Stimulated activated effector memory CD8-positive, alpha-beta T cell treated with anti-CD3 and anti-CD28 coated beads, Interleukin-12 subunit alpha, Interleukin-12 subunit beta, amount 100 ng/mL, for 72 hours (primary cell): Measurements from ENCODE around the gene PSD.

ENCODE experiments used
- ATAC-seq: fragments of 150-1000 bp; cut with Tn5 transposase; 2 replicates; pipeline ENCODE4 v1.10.0; 2021
- DNase-seq, 2 donors: peaks; one replicate each; pipeline ENCODE4 v3.0.0; 2021 to 2022; ENCODE audit warnings: low spot score in 2 of 2
- H3K27ac Mint-ChIP-seq: one replicate; pipeline ENCODE4 v1.8.0; 2022; ENCODE audit warnings: mild to moderate bottlenecking, mixed read lengths
- H3K36me3 Mint-ChIP-seq: one replicate; pipeline ENCODE4 v1.8.0; 2022; ENCODE audit warnings: mild to moderate bottlenecking, mixed read lengths
- H3K4me1 Mint-ChIP-seq: one replicate; pipeline ENCODE4 v1.8.0; 2022; ENCODE audit warnings: mixed read lengths
- H3K4me3 Mint-ChIP-seq: one replicate; pipeline ENCODE4 v1.8.0; 2022; ENCODE audit warnings: mild to moderate bottlenecking, mixed read lengths
- H3K9me3 Mint-ChIP-seq: one replicate; pipeline ENCODE4 v1.8.0; 2022; ENCODE audit warnings: mixed read lengths

The PSD gene

DNA sequence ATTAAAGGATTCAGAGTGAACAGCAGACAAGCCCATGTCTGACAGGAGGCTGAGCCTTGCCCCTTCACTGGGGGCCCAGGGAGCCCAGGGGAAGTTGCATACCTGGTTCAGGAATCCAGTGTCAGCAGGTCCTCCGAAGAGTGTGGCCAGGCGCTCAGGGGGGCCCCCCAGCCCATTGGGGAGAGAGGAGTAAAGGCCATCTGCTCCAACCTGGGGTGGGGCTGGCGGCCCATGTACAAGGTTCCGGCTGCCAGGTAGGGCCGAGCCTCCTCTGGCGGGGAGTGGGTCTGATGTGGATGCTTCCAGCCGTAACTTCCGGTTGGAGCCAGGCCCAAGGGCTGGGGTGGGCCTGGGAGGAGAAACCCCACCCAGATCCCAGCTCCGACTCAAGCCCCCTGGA lies 2.3 kb downstream of the PSD start:
- H3K27ac Mint-ChIP-seq, result no peak overlapping the region
- no peak for DNase-seq
- H3K4me1 Mint-ChIP-seq, result peaks cover 38% of the 10 kb centered on the region
- no peak for ATAC-seq
- H3K4me3 Mint-ChIP-seq, result no peak overlapping the region
- H3K36me3 Mint-ChIP-seq, result peaks cover 17% of the 10 kb centered on the region
- no peaks in the 10 kb centered on the region for H3K9me3 Mint-ChIP-seq

DNA sequence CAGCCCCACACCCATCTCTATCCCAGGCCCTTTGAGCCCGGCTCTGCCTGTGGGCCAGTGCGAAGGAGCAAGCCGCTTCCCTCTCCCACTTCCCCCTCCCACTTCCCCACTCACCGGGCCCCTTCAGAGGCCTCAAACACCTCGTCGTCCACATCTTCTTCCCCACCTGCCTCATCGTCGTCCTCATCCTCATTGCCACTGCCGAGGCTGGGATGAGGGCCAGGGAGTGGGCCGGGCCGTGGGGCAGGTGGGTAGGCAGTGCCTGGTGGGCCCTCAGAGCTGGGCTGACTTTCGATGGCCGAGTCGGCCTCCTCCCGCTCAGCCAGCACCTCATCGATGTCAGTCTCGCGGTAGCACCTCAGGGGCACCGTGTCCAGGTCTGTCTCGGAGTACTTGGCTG lies 3.8 kb downstream of the PSD start:
- DNase-seq (no peak), ATAC-seq (no peak)
- Mint-ChIP-seq H3K36me3 (peaks cover 4% of the 10 kb centered on the region), H3K4me1 (peaks cover 35% of the 10 kb centered on the region), H3K9me3 (no peaks in the 10 kb centered on the region), H3K4me3 (no peak overlapping the region), H3K27ac (no peak overlapping the region)

DNA sequence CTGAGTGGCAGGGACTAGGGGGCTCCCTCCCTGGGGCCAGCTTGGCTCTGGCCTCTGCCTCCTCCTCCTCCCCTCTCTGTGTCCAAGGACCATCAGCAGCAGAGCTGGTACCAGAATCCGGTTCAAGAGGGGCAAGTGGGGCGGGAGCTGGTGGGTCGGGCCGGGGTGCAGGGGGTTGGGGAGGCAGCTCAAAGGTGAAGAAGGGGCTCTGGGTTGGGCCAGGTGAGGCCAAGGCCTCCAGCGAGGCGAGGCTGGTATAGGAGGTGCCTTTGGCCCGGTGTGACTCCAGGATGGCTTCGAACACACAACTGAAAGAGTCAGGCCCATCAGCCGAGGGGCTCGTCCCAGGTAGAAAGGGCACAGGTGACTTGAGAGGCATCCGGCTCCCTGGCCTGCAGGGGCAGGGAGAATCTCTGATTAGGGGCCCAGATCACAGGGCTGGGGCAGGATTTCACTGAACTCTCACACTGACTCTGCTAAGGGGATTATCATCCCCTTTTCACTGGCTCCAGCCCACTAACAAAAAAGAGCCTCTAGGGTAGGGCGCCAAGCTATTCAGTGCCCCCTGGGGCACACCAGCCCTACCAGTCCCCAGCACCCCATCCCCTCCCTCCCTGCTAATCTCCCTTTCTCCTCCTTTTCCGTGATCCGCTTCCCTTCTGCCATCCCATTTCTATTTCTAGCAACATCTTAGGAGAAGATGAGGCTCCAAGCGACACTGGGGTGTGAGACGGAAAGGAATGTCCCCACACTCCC lies 4.6 kb downstream of the PSD start:
- Mint-ChIP-seq H3K36me3 (peaks cover 1% of the 10 kb centered on the region), H3K27ac (peak overlapping the region; percentile 60), H3K4me3 (no peak overlapping the region), H3K9me3 (no peaks in the 10 kb centered on the region), H3K4me1 (peaks cover 33% of the 10 kb centered on the region)
- DNase-seq (no peak), ATAC-seq (no peak)

DNA sequence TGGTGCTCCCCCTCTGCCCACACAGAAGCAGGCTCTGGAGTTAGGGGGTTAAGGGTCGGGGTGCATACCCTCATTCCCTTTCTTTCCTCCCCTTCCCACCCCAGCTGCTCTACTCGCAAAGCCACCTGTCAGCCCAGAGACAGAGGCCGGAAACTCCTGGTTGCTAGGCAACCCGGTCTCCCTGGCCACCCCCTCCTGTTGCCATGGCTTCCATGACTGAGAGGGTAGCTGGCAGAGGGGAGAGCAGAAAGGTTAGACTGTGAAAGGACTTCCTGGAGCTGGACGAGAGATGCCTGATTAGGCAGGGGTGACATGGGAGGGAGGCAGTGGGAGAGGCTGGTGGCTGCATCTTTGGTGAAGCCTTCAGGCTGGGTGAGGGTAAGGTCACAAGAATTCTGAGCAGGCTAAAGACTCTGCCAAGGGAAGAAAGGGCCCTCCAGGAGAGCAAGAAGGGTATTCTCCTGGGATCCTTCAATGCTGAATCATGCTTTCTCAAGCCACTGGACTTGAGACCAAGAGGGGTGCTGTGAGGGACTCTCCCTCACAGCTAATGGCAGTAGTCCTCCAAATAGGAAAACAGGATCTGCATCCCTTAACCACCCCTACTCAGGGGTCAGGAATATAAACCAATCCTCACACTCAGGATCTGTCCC lies 5.4 kb downstream of the PSD start:
- H3K9me3 Mint-ChIP-seq, result no peaks in the 10 kb centered on the region
- DNase-seq, result no peak

DNA sequence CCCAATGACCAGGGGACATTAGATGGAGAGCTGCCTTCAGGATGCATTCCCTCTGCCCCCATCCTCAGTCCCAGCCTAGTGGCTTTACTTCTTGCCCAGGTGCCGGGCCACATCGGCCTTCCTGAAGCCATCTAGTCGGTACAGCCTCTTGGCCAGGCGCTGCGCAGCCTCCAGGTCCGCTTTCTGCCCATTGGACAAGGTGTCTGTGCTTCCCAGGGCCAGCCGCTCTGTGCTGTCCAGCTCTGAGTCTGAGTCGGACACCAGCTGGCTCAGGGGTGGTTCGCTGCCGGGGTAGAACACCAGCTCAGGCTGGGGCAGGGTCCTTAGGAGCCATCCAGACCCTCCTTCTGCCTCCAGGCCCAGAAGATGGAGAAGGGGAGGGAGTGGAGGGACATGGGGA lies 6.3 kb downstream of the PSD start:
- H3K9me3 Mint-ChIP-seq, result no peaks in the 10 kb centered on the region
- no peak overlapping the region for H3K4me3 Mint-ChIP-seq
- DNase-seq, result no peak
- peaks cover 43% of the 10 kb centered on the region for H3K4me1 Mint-ChIP-seq
- peaks cover 13% of the 10 kb centered on the region for H3K36me3 Mint-ChIP-seq
- no peak overlapping the region for H3K27ac Mint-ChIP-seq
- no peak for ATAC-seq

More for the DNA sequence above, 5.4 kb downstream of the PSD start:
- Mint-ChIP-seq H3K36me3 (peaks cover 5% of the 10 kb centered on the region), H3K4me1 (peaks cover 36% of the 10 kb centered on the region), H3K27ac (peak overlapping the region; percentile 60), H3K4me3 (no peak overlapping the region)
- peak; percentile 45 for ATAC-seq

DNA sequence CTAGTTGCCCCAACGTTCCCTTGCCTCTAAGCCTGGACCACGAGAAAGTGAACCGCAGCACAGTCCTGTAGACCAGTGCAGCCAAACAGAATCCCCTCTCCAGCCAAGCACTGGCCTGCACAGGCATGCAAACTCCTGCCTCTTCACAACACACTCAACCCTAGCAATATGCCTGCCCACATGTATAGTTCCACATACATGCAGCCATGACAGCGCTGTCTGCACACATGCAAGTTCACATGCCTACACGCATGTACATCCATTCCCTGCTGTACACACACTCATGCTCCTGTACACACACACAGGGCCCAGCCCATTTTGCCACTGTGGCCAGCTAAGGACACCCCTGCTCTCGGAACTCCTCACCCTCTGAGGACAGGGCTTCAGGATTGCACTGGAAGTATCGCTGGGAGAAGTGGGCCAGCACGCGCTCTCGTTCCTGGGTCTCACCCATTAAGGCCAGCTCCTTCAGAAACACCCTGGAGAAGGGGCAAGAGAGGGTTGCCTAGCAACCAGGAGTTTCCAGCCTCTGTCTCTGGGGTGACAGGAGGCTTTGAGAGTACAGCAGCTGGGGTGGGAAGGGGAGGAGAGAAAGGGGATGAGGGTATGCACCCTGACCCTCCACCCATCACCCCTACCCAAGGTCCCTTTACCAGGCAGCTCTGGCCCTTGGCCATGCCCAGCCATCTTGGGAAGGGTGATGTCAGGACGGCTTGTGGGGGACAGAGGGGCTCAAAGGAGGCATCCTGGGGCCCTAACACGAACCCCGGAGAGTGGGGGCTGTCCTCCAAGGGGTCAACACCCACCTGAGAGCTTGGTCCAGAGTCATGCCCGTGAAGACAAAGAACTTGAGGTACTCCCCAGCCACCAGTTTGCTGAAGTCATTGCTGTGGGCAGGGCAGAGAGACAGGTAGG lies 7.0 kb downstream of the PSD start:
- peaks cover 20% of the 10 kb centered on the region for H3K36me3 Mint-ChIP-seq
- peaks cover 43% of the 10 kb centered on the region for H3K4me1 Mint-ChIP-seq
- peak overlapping the region; percentile 59 for H3K4me3 Mint-ChIP-seq
- DNase-seq, result no peak
- no peak for ATAC-seq
- peak overlapping the region; percentile 48 for H3K27ac Mint-ChIP-seq
- no peaks in the 10 kb centered on the region for H3K9me3 Mint-ChIP-seq

DNA sequence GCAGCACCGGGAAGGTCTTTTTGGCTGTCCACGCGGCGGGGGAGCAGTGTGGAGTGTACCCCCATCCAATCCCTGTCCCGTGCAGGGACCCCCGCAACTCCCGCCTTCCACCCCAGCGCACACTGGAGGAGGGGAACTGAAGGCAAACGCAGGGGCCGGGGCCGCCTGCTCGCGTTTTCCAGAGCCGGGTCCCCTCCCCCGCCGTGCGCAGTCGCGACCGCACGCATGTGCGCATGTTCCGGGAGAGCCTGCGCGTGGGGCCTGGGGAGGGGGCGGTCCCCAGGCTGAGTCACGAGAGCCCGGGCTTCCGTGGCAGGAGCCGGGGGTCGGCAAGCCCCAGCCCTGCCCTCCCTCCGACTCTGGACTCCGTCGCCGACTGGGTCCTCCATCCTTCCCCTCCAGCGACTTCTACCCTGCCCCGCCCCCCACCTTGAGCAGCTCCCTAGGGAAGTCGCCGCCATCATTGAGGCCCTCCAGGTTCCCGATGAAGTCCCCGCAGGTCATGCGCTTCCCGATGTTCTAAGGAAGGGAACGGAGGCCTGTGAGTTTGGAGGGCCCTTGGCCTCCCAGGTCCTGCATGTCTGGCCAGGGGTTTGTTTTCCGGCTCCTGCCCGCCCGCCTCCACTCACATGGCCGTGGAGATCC lies 8.0 kb downstream of the PSD start:
- H3K4me1 Mint-ChIP-seq, result peaks cover 49% of the 10 kb centered on the region
- H3K9me3 Mint-ChIP-seq, result no peaks in the 10 kb centered on the region
- H3K4me3 Mint-ChIP-seq, result peak overlapping the region; percentile 59
- peak overlapping the region; percentile 48 for H3K27ac Mint-ChIP-seq
- H3K36me3 Mint-ChIP-seq, result peaks cover 31% of the 10 kb centered on the region
- ATAC-seq, result no peak
- DNase-seq, result no peak

DNA sequence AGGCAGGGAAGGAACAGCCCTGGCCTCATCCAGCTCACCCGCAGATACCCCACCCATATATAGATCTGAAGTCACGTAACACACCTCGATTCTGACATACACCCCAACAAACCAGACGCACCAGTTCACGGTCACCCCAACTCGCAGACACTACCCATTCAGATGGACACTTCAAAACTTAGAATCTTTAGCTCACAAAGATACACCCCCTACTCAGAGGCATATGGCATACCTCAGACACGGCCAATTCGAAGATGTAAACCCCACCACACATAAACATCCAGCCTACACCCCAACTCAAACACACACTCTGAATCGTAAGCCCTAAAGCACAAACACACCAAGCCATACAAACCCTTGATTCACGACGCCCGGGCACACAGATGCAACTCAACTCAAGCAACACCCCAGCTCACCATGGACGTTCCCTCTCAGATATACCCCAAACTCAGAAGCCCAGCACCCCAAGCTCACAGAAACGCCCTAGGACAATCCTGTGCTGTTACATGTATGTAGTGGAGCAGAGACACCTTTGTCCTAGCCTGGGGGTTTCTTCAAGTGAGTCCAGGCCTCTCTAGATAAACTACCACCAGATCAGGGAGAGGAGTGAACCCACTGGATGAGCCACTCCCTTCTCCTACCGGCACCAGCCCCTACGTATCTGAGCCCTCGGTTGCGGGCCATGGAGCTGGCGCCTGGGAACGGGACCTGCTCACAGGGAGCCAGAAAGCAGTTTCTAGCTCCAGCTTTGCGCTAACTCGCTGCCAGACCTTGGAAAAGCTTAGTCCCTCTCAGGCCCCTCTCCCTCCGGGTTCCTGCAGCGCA lies 8.8 kb downstream of the PSD start:
- Mint-ChIP-seq H3K27ac (peak overlapping the region; percentile 1), H3K4me1 (peaks cover 52% of the 10 kb centered on the region)
- no peak for DNase-seq

DNA sequence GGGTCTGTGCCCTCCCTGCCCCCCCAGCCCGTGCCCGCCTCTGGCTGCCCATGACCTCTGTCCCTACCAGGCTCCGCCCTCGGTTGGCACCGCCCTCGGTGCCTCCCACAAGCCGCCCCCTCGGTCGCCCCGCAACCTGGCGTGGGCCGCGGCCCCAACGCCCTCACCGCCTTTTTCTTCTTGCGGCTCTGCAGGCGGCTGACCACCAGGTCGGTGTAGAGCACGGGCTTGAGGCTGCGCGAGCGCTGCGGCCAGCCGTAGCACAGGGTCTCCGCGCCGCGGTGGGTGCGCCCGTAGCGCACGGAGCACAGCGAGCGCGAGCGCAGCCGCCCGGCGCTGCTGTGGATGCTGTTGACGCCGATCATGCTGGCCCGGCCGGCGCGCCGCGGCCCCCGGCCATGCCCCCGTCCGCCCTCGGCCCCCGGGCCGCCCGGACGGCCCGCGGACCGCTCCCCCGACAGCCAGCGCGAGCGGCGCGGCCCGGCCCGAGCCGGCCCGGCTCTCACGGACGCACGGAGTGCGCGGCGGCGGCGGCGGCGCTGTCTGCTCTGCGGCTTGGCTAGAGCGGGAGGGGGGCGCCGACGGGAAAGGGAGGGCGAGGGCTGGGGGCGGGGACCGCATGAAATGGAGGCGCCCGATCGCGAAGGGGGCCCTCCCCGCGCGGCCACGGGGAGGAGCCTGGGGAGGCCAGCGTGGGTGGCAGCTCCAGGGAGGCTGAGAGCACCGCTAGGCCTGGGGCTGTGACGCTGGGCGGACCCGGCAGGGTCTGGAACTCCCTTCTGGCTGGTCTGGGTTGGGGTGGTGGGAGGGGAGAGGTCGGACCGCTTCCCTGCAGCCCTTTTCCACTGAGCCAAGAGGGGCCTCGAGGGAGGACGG lies 9.6 kb downstream of the PSD start:
- H3K9me3 Mint-ChIP-seq, result no peaks in the 10 kb centered on the region
- ATAC-seq (peak; percentile 74), DNase-seq (no peak)
- H3K4me3 Mint-ChIP-seq, result peak overlapping the region; percentile 59
- H3K4me1 Mint-ChIP-seq, result peaks cover 52% of the 10 kb centered on the region
- H3K27ac Mint-ChIP-seq, result peak overlapping the region; percentile 1
- peaks cover 47% of the 10 kb centered on the region for H3K36me3 Mint-ChIP-seq

More for the DNA sequence above, 8.8 kb downstream of the PSD start:
- H3K4me3 Mint-ChIP-seq, result peak overlapping the region; percentile 59
- no peaks in the 10 kb centered on the region for H3K9me3 Mint-ChIP-seq
- peaks cover 38% of the 10 kb centered on the region for H3K36me3 Mint-ChIP-seq
- ATAC-seq, result no peak

DNA sequence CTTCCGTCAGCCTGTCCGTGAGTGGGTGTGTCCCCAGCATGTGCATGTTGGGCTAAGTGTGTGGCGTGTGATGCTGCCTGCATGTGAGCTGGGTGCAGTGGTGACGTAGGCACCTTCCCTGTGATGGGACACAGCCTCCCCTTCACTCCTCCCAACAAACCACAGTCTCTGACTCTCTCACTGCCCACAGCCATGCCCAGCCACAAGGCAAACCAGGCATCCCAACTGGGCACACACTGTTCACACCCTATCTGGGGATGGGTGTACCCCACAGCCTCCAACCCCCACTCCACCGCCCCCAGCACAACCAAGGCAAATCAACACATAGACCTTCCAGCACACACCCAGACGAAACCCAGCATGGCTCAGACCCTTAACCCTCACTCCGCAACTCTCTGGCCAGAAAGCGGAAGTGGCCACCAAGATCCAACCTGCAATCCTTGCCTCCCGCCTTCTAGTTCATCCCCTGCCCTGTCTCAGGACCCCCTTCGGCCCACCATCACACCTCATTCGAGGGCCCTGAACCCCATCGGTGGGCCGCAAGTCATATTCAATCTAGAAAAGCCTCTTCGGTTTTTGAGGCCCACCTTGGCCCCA lies 10.4 kb downstream of the PSD start:
- DNase-seq (no peak), ATAC-seq (peak; percentile 3)
- H3K27ac Mint-ChIP-seq, result peak overlapping the region; percentile 65
- H3K9me3 Mint-ChIP-seq, result no peaks in the 10 kb centered on the region
- H3K36me3 Mint-ChIP-seq, result peaks cover 53% of the 10 kb centered on the region
- H3K4me1 Mint-ChIP-seq, result peaks cover 50% of the 10 kb centered on the region
- peak overlapping the region; percentile 59 for H3K4me3 Mint-ChIP-seq

DNA sequence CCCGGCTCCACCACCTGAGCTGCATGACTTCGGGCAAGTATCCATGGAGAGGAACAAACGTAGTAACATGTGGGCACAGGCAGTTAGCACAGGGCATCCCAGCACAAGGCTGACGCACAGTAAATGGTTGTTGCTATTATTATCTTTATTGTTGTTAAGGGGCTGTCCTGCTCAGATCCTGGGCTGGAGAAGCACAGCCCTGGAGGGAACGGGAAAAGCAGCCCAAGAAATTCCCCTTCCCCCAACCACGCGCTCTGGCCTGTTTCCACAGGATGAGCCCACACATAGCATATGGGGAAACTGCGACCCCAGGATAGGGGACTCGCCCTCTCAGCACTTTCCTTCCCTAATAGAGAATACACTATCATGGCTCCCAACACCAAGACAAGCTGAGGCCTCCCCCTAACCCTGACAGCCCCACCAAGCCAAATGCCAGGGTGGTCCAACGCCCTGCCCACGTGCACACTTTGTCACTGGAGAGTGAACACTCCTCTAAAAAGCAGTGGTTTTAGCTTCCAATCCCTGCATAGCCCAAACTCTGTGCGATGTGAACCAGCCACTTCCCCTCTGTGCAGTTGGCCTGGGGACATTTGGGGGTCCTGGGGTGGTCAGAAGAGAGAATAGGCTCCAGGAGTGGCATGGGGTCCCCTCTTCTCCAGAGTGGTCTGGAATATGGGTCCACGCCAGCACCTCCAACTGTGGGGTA lies 11.0 kb downstream of the PSD start:
- H3K4me3 Mint-ChIP-seq, result peak overlapping the region; percentile 59
- H3K4me1 Mint-ChIP-seq, result peaks cover 46% of the 10 kb centered on the region
- no peak for ATAC-seq
- no peak for DNase-seq
- H3K36me3 Mint-ChIP-seq, result peaks cover 56% of the 10 kb centered on the region
- peak overlapping the region; percentile 65 for H3K27ac Mint-ChIP-seq
- no peaks in the 10 kb centered on the region for H3K9me3 Mint-ChIP-seq

DNA sequence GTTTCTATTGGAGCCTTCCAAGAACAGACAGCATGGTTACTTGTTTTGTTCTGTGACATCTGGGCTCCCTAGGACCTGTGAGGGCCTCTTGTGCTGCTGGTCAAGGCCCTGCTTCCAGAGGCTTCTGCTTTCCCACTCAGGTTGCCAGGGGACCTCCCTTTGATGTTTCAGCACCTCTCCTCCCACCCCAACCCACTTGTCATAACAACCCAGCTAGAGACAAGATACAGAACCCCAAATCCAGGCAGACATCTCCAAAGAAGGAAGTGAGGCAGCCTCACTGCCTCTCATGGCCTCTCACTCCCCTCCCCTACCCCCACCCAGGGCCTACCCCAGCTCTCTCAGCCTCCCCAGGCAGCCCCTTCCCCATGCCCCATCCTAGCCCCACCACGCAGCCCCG lies 11.8 kb downstream of the PSD start:
- DNase-seq (no peak), ATAC-seq (no peak)
- Mint-ChIP-seq H3K27ac (peak overlapping the region; percentile 84), H3K4me3 (no peak overlapping the region), H3K9me3 (no peaks in the 10 kb centered on the region), H3K4me1 (peaks cover 50% of the 10 kb centered on the region), H3K36me3 (peaks cover 64% of the 10 kb centered on the region)

DNA sequence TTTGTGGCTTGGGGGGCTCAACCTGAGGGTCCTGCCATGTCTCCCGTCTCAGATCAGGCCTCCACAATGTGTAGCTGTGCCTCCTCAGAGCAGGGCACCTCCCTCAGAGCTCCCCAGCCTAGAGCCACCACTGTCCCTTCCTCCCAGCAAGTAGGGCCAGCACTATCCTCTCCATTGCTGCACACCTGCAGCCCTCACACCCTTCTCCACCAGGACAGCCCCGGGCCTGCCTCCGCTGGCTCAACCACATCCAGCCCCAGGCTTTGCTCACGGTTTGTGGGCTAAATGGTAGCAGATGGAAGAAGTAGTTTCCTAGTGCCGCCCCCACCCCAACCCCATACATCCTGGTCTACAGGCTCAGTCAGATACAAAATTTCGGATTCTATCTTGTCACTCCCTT lies 13.0 kb downstream of the PSD start:
- Mint-ChIP-seq H3K36me3 (peaks cover 76% of the 10 kb centered on the region), H3K4me3 (no peak overlapping the region), H3K9me3 (no peaks in the 10 kb centered on the region), H3K27ac (peak overlapping the region; percentile 84), H3K4me1 (peaks cover 40% of the 10 kb centered on the region)
- DNase-seq (no peak), ATAC-seq (peak; percentile 8)
